Left cardiac atrium (tissue), 4 donors: ENCODE measurements around the gene FOXC2. TPM values are rescaled to one million over a fixed set of nuclear protein-coding genes. Genes with fewer than 3 reads are reported as not detected.
"Not testable (repeated sequence)": the region's sequence is repeated elsewhere in the genome, so short reads cannot be mapped to it uniquely, and the experiment has no call there.

Source experiments
- ATAC-seq, 2 donors: fragments of 200-7000 bp; cut with Tn5 transposase; one replicate each; pipeline ENCODE4 v1.9.1; 2020; ENCODE audit warnings: mild to moderate bottlenecking in 2 of 2, moderate library complexity in 2 of 2
- DNase-seq: peaks from one replicate; pipeline ENCODE4 v3.0.0-alpha.2; 2020
- intact Hi-C, 2 donors: fragments of 100-400 bp; cut with DNase I; formaldehyde crosslinking; loops; one replicate each; pipeline versions ENCODE4 v1.14.1 to v1.15.1; 2022 to 2023
- total RNA-seq, 2 donors: library from RNA; stranded (reverse); fragmentation: NEBNext Ultra II Directional; extraction: Animal tissue kit (Norgen Biotek cat#: 25700); gene quantifications; one replicate each; pipeline ENCODE4 v1.2.1, GENCODE V29; 2021
- donor health status: DM: no; HTN: yes; CAD: no.
- donor health status: DM: no; HTN: yes; CAD: no; lungs with severe emphysema.
- donor health status: DM: yes; HTN: yes; CAD: no.
- donor health status: Dilated cardiomyopathy.

Gene FOXC2
- total RNA-seq, 2 donors from 2014 or later = 1.9 to 5.3 TPM

DNA sequence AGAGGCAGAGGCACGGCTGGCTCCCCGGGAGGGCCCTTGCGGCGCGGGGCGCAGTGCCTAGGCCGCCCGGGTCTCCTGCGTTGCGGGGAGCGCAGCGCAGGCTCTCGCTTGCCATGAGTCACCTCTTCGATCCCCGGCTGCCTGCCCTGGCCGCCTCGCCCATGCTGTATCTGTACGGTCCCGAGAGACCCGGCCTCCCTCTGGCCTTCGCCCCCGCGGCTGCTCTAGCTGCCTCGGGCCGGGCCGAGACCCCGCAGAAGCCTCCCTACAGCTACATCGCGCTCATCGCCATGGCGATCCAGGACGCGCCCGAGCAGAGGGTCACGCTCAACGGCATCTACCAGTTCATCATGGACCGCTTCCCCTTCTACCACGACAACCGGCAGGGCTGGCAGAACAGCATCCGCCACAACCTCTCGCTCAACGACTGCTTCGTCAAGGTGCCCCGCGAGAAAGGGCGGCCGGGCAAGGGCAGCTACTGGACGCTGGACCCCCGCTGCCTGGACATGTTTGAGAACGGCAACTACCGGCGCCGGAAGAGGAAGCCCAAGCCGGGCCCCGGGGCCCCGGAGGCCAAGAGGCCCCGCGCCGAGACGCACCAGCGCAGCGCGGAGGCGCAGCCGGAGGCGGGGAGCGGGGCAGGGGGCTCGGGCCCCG is 12.1 kb downstream of the FOXC2 start:
- ATAC-seq = peak in 1 of 2 donors; percentile 42
- intact Hi-C loops = loop anchor here in 1 of 2 donors (10.0 kb wide), 1 partner anchor 176 kb away; no protein-coding TSS in a partner anchor
- DNase-seq = peak; percentile 67

DNA sequence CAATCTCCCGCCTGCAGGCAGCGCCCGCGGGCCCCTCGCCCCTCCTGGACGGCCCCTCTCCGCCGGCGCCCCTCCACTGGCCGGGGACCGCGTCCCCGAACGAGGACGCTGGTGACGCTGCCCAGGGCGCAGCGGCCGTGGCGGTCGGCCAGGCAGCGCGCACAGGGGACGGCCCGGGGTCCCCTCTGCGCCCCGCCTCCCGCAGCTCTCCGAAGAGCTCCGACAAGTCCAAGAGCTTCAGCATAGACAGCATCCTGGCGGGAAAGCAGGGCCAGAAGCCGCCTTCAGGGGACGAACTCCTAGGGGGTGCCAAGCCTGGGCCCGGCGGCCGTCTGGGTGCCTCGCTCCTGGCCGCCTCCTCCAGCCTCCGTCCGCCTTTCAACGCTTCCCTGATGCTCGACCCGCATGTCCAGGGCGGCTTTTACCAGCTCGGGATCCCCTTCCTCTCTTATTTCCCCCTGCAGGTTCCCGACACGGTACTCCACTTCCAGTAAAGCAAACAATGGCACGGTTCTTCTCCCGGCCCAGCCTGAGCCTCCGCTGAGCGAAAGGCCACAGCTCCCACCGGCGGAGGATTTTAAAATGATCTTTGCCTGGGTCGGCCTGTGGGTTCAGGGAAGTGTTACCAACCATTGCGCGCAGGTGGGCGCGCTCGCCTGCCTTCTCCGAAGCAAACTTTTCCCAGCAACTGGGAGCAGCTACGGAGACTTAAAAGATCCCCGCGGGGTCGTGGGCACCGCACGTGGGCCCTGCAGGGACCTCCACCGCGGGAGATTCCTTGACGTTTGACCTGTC is 12.8 kb downstream of the FOXC2 start:
- intact Hi-C loops = loop anchor here in 1 of 2 donors (10.0 kb wide), 1 partner anchor 175 kb away; no protein-coding TSS in a partner anchor
- ATAC-seq (peak in 1 of 2 donors; percentile 20), DNase-seq (no peak)

DNA sequence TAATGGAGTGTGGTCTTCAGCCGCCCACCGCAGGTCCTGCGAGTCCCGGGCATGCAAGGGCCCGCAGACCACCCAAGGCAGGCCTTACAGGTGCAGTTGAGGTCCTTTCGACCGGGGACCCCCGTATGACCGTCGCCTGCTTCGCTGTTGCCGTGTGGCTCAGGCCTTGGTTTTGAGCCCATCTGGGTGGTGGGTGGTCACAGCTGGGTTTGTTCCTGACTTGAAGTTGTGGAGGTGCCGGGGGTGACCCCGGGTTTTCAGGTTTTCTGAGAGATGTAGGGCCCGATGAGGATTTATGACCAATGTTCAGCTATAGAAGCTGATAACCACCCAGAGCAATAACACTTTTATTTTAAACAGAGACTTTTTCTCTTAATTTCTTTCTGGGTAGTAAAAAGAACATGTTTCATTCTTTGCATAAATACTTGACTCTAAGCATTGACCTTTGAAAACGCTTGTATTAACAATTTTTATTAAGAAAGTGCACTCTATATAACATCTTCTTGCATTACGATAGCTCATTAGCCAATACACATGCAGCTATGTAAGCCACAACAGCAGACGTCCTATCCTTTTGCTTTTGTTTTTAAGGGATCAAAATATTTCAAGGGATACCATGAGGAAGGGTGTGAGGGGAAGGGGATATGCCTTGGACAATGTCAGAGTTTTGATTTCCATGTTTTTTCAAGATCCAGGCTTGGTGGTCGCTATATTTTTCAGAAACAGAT is 13.6 kb downstream of the FOXC2 start:
- DNase-seq (no peak), ATAC-seq (no peak)
- intact Hi-C loops = no loop called here

DNA sequence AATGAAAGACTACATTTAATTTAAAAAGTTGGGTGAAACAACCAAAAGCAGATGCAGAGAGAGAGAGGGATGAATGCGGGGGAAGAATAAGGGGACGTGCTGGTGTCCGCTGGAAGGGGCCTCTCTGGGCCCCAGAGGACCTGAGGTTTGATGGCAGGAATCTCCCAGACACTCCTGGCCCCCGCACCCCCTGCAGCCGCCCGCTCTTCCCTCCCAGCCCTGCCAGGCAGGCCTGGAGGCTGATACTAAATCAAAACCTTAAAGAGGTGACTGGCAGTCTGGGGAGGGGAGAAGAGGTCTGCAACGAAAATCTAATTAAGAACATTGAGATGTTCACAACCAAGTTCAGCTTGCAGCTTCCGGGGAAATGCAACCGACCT is 14.2 kb downstream of the FOXC2 start:
- ATAC-seq = no peak
- no peak for DNase-seq
- intact Hi-C loops = no loop called here

DNA sequence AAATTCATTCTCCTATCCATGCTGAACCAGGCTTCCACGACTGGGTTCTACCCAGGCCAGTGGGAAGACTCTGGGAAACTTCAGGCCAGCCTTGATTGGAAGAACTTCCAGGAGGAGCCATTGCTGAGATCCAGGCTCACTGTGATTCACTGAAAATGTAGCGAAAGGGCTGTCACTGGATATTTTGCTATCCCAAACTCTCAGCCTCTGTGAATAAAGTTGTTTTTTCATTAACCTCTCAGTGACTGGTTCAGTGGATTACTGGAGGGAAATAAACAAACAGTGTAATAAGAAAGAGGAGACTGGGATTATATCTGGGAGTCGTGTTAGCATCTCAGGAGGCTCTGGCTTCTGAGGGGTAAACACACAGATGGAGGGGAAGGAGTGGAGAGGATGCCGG is 14.8 kb downstream of the FOXC2 start:
- DNase-seq = no peak

DNA sequence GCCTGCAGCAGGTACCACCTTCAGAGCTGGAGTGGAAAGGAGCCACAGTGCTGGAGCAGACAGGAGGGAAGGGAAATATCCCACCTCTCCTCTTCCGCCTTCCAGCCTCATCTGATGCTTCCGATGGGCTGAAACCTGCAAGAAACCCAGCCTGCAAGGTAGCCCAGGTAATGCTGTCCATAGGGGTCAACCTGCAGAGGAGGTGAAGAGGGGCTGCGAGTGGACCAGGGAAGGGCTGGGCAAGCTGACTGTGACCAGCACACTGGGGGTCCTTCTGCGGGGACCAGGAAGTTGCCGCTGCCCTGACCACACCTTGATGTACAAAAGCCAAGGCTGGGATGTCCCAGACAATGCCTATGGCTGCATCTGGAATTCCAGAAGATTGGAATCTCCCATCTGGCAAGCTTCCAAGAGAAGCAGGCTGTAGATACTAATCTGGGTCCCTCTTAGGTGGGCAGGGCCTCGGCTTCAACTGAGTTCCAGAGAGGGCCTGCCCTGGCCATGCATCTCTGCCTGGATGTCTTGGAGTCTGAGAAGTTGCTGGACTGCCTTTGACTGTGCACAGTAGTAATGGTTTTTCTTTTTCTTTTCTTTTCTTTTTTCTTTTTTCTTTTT is 17.5 kb downstream of the FOXC2 start:
- ATAC-seq (no peak), DNase-seq (no peak)
- intact Hi-C loops = no loop called here

More for the DNA sequence above, 14.8 kb downstream of the FOXC2 start:
- intact Hi-C loops = no loop called here
- ATAC-seq = no peak

DNA sequence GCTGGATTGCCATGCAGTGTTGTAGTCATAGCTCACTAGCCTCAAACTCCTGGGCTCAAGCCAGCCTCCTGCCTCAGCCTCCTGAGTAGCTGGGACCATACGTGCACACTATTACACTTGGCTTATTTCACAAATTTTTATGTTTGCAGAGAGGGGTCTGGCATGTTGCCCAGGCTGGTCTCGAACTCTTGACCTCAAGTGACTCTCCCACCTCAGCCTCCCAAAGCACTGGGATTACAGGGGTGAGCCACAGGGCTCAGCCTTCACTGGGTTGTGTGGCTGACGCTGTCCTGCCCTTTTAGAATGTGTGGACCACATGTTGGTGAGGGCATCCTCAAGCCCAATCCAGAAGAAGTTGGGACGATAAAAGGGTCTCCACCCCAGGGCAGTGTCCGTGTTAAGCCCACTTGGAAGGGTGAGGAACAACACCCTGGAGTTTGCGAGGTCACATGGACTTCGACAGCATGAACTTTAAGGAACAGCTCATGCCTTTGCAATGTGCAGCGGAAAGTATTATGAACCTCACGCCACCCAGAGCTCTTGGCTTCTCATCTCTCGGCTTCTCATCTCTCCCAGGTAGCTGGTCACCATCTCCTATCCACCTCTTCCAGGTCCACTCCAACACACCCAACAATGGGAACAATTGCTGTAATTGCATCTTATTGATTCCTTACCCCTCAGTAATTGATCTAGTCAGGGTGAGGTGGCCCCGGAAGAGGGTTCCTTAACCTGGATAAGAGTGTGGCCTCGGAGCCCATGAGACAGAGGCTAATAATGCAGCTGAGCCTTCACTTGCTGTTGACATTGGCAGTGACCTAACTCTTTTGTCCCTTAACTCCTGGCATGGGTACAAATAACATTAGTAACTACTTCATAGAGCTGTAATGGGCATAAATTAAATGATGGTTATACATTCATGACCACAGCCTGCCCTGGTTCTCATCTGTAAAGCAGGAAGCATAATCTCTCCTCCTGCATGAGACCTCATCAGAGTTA is 18.4 kb downstream of the FOXC2 start:
- intact Hi-C loops = no loop called here
- DNase-seq = no peak
- ATAC-seq = no peak

DNA sequence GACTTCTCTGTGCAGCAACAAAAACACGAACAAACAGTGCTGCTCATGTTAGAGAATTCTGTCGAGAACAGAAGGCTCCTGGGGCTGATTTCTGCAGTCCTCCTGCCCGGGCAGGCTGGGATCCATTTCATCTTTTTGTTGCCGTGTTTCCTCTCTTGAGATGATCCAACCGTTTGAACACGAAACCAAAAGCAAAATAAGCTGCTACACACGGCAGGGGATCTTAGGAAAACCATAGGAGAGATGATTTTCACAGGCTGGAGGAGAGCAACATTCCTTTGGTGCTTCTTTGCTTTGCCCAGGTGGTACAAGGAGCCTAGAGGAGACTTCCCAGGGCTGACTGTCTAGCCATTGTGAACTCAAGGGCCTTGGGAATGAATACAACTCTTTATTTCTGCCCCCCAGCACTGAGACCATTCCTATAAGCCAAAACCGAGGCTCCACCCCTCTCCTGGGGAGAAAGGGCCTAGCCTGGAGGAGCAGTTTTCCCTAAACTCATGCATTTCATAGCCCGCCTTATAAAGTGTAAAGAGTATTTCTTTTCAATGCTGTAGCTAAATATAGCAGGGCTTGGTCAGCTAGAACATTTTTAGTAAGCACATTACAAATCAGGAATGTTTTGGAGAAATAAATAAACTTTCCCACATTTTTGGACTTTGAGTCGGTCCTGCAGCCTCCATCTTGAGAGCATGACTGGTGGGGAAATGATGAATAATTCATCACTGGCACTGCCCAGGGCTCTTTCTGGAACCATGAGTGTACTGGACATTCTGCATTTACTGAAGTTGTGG is 19.4 kb downstream of the FOXC2 start:
- intact Hi-C loops = no loop called here
- ATAC-seq (peak in 1 of 2 donors; percentile 30), DNase-seq (no peak)

DNA sequence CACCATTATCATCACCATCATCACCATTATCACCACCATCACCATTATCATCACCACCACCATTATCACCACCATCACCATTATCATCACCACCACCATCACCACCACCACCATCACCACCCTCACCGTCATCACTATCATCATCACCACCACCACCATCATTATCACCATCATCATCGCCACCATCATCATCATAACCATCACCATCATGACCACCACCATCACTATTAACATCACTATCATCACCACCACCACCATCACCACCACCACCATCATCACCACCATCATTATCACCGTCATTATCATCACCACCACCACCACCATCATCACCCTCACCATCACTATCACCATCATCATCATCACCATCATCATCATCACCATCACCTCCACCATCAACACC is 20.9 kb downstream of the FOXC2 start:
- DNase-seq (no peak), ATAC-seq (no peak)
- intact Hi-C loops = no loop called here

DNA sequence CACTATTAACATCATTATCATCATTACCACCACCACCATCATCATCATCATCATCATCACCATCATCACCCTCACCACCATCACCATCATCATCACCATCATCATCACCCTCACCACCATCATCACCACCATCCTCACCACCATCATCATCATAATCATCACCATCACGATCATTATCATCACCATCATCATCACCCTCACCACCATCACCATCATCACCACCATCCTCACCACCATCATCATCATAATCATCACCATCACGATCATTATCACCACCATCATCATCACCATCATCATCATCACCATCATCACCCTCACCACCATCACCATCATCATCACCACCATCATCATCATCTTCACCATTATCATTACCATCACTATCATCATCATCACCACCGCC is 21.3 kb downstream of the FOXC2 start:
- intact Hi-C loops, ATAC-seq, DNase-seq: not testable (repeated sequence)

DNA sequence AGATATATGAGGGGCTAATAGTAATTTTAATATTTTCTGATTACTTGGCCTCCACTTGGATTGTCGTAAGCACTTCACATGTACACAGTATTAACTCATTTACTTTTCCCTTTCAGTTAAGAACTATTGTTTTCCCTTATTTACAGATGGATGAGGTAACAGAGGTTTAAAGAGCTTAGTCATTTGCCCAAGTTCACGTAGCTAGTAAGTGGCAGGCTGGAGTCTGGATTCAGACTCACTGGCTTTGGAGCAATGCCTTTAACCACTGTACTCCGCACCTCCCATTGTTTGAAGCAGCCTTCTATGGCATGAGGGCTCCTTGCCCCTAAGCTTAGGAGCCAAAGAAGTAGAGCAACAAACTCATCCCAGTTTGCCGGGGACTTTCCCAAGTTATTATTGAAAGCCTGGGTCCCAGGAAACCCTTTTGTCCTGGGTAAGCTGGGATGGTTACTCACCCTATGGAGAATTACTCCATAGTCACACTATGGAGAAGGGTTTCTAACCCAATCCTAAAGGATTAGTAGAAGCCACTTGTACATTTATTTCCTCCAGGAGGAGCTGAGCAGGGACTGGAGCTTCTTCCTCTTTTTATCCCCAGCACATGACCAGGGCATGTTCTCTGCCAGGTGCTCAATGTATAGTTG is 24.0 kb downstream of the FOXC2 start:
- no peak for ATAC-seq
- intact Hi-C loops = no loop called here
- DNase-seq = no peak

DNA sequence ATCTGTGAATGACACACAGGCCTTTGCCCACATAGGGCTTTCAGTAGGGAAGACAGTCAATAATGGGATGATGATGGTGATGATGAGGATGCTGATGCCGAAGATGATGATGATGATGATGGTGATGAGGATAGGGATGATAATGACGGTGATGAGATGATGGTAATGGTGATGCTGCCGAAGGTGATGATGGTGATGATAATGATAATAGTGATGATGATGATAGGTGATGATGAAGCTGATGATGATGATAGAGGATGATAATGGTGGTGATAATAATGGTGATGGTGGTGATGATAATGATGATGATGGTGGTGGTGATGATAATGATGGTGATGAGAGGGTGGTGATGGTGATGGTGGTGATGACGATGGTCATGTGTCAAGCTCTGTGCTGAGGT is 24.6 kb downstream of the FOXC2 start:
- no peak for ATAC-seq
- no peak for DNase-seq
- intact Hi-C loops = no loop called here

DNA sequence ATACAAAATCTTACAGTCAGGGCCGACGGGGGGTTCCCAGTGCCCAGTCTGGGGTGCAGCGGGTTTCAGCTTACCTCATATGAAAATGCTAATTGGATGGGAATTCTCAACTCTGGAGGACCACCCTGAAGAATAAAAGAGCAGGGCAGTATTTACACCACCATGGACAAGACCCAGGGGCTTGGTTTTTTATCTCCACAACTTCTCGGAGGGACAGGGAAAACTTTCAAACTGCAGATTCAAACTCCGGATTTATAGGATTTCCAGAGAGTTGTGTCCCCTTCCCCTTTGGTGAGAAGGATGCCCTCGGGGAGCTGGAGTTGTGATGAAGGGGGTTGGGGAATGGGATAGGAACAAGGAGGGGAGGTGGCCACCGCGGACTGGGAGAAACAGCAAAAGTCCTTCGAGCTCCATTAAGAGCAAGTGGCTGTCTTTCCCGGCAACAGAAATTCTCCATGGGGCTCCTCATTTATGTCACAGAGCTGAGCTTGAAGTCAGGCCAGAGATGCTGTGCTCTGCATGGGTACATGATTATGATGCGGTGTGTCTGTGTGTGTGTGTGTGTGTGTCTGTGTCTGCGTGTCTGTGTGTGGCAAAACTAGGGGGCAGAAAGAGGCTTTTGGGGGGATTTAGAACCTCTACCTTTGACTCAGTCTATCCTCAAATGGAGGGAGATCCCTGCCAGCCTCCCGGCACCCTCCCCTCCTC is 27.4 kb downstream of the FOXC2 start:
- no peak for ATAC-seq
- no peak for DNase-seq
- intact Hi-C loops = no loop called here

DNA sequence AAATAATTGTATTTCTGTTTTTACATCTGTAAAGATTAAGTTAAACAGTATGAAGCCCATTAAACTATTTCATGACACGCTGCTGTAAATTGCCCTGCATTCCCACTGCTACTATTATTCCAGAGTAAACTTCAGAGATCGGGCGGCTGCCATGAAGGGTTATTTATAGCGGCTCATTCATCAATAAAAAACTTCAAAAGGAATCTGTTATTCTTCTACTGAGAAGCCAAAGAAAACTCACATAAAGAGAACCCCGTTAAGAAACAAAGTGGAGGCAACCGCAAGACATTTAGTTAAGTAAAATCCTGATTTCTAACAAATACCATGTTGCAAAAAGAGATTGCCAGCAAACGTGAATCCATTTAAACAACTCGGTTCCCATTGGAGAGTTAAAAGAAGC is 28.1 kb downstream of the FOXC2 start:
- intact Hi-C loops = no loop called here
- ATAC-seq (no peak), DNase-seq (no peak)

DNA sequence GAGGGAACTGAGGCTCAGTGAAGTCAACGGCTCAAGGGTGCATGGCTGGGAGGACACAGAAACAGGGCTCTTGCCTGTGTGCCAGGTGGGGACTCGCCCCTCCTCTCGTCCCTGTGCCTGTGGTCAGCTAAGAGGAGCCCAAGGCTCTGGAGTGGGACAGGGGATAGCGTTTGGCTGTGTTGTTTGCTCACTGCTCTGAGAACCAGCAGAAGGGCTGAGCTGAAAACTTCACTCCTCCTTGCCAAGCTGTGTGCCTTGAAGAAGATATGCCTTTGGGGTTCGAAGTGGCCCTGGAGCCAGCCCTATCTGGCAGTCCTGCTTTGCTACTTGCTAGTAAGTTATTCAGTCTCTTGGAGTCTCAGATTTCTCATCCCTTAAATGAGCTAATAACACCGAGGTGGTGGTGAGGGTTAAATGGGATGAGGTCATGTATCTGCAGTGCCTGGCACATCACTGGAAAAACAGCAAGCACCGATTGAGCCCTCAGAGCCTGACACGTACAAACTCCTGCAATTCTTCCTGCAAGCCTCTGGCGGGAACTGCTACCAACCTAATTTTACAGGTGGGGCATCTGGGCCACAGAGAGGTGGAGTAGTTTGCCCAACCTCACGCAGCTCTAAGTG is 29.5 kb downstream of the FOXC2 start:
- DNase-seq (no peak), ATAC-seq (no peak)
- intact Hi-C loops = no loop called here
